K562 (cell line): ENCODE data around the gene OR2S2. TPM values are rescaled to one million over a fixed set of nuclear protein-coding genes. Genes with fewer than 3 reads are reported as not detected.
A peak's percentile ranks its signal among the peaks of the same experiment; 100 is the strongest.

Experiments
- ATF4 ChIP-seq: fragments of 450-650 bp; formaldehyde crosslinking; IDR thresholded peaks from 2 replicates; pipeline ENCODE4 v1.4.0; 2022; ENCODE audit warnings: mild to moderate bottlenecking, moderate library complexity
- CBFA2T3 ChIP-seq: fragments of 450-650 bp; IDR thresholded peaks from 2 replicates; pipeline ENCODE4 v1.6.1; 2017
- CEBPB ChIP-seq: fragments of 450-650 bp; IDR thresholded peaks from 2 replicates; pipeline ENCODE4 v1.6.1; 2016; ENCODE audit warnings: missing genetic modification characterization, missing compliant biosample characterization
- CTBP1 ChIP-seq: fragments of 450-650 bp; IDR thresholded peaks from 2 replicates; pipeline ENCODE4 v1.6.1; 2016; ENCODE audit warnings: borderline replicate concordance
- CXXC5 ChIP-seq: fragments of 250-450 bp; sonication (Bioruptor Pico); IDR thresholded peaks from 2 replicates; pipeline ENCODE4 v1.8.0; 2022; ENCODE audit warnings: inconsistent platforms, mild to moderate bottlenecking, moderate library complexity
- E4F1 ChIP-seq: fragments of 250-450 bp; sonication (Bioruptor Pico); IDR thresholded peaks from 2 replicates; pipeline ENCODE4 v1.5.0; 2021; ENCODE audit warnings: mild to moderate bottlenecking, borderline replicate concordance
- EHMT2 ChIP-seq: fragments of 450-650 bp; IDR thresholded peaks from 2 replicates; pipeline ENCODE4 v1.6.1; 2018; ENCODE audit warnings: antibody characterized with exemption
- ESRRA ChIP-seq: fragments of 450-650 bp; IDR thresholded peaks from 2 replicates; pipeline ENCODE4 v1.6.1; 2014; ENCODE audit warnings: low read depth, mild to moderate bottlenecking, moderate library complexity, borderline replicate concordance
- FOXO4 ChIP-seq: fragments of 450-650 bp; formaldehyde crosslinking; IDR thresholded peaks from 2 replicates; pipeline ENCODE4 v1.4.0; 2020; ENCODE audit warnings: mild to moderate bottlenecking, moderate library complexity
- HINFP ChIP-seq: fragments of 450-650 bp; conservative IDR thresholded peaks from 2 replicates; pipeline ENCODE4 v1.6.1; 2016; ENCODE audit warnings: missing genetic modification characterization, low read depth, mild to moderate bottlenecking, control low read depth, missing compliant biosample characterization
- JUND ChIP-seq, 2 experiments: IDR thresholded peaks; 2 replicates in 1 of 2; 3 replicates in 1 of 2; pipeline ENCODE4 v1.6.1; 2011; ENCODE audit warnings: borderline replicate concordance in 2 of 2, low read depth in 2 of 2, low read length in 2 of 2, improper control_type of control experiment in 1 of 2, missing biosample characterization in 1 of 2, missing genetic modification characterization in 1 of 2, missing genetic modification reagents in 1 of 2
- MTA1 ChIP-seq: fragments of 450-650 bp; IDR thresholded peaks from 2 replicates; pipeline ENCODE4 v1.6.1; 2017; ENCODE audit warnings: borderline replicate concordance
- NCOA6 ChIP-seq: fragments of 450-650 bp; IDR thresholded peaks from 2 replicates; pipeline ENCODE4 v1.6.1; 2017; ENCODE audit warnings: mild to moderate bottlenecking
- POLR2B ChIP-seq: fragments of 450-650 bp; IDR thresholded peaks from 2 replicates; pipeline ENCODE4 v1.6.1; 2018; ENCODE audit warnings: low read depth; ENCODE audit not compliant: partially characterized antibody
- SMARCA4 ChIP-seq: fragments of 450-650 bp; IDR thresholded peaks from 2 replicates; pipeline ENCODE4 v1.6.1; 2016
- TAF7 ChIP-seq: fragments of 450-650 bp; IDR thresholded peaks from 2 replicates; pipeline ENCODE4 v1.6.1; 2016; ENCODE audit warnings: missing genetic modification characterization, missing compliant biosample characterization
- TCF3 ChIP-seq: sonication (generic); formaldehyde crosslinking; IDR thresholded peaks from 2 replicates; pipeline ENCODE4 v1.4.0; 2020; ENCODE audit warnings: mild to moderate bottlenecking, missing genetic modification reagents
- USF2 ChIP-seq: sonication (generic); formaldehyde crosslinking; IDR thresholded peaks from 2 replicates; pipeline ENCODE4 v1.5.0; 2020; ENCODE audit warnings: missing genetic modification reagents
- ZBTB7A ChIP-seq: IDR thresholded peaks from 2 replicates; pipeline ENCODE4 v1.6.1; 2011; ENCODE audit warnings: low read depth, mild to moderate bottlenecking, low read length, moderate library complexity, borderline replicate concordance; ENCODE audit not compliant: control insufficient read depth
- ZNF140 ChIP-seq: fragments of 250-450 bp; sonication (Bioruptor Pico); IDR thresholded peaks from 2 replicates; pipeline ENCODE4 v1.8.0; 2021; ENCODE audit warnings: moderate library complexity, mild to moderate bottlenecking, inconsistent platforms
- polyA plus RNA-seq, 8 experiments: library from polyadenylated mRNA; depleted of rRNA in 4 of 8; stranded (reverse) in 5 of 8; unstranded in 3 of 8; fragments of >200 nt; fragmentation: Nextera tagmentation in 2 of 8; fragmentation: Illumina TruSeq in 1 of 8; extraction: Ambion mirVana in 2 of 8; extraction: Trizol in 1 of 8; gene quantifications; 2 replicates each; pipeline versions ENCODE4 v1.2.1 to v1.2.3, GENCODE V29; 2011 to 2014; ENCODE audit warnings: inconsistent platforms in 1 of 8, missing spikeins in 1 of 8
- total RNA-seq, 7 experiments: library from RNA; depleted of rRNA in 6 of 7; stranded (reverse); fragments of >200 nt in 6 of 7; fragmentation: Illumina TruSeq in 2 of 7; extraction: Trizol in 2 of 7; gene quantifications; 2 replicates each; pipeline versions ENCODE4 v1.2.1 to v1.2.3, GENCODE V29; 2011 to 2021; ENCODE audit warnings: low replicate concordance in 1 of 7

The OR2S2 gene
- total and polyA plus RNA-seq, 9 of the 15 experiments (the other 6 are each of a cell fraction or from before 2014, with no cell fraction given), result not detected

- no peak for TF ChIP-seq FOXO4 (CRISPR knock-in tag)
- TF ChIP-seq MTA1, result peak; percentile 45; the same call in 1 of the 2 replicates
- TF ChIP-seq CEBPB, result no peak
- TF ChIP-seq CTBP1, result peak; percentile 76; the same call in 1 of the 2 replicates
- TF ChIP-seq ZBTB7A, result no peak
- TF ChIP-seq CBFA2T3, result peak; percentile 88
- peak; percentile 85 for TF ChIP-seq SMARCA4
- TF ChIP-seq ATF4 (CRISPR knock-in tag), result 0 out of 2 replicates have a peak, but pooled peaks have one; percentile 16
- TF ChIP-seq TCF3 (CRISPR knock-in tag), result peak; percentile 86
- TF ChIP-seq NCOA6, result no peak
- TF ChIP-seq HINFP (tag), result no peak
- TF ChIP-seq JUND (IDR thresholded peaks at IDR 0.05; ENCODE audit: borderline replicate concordance, low read depth, low read length), result peak; percentile 9; the same call in 1 of the 2 replicates
- peak; percentile 23; the same call in 2 of the 3 replicates for TF ChIP-seq JUND (tag; IDR thresholded peaks at IDR 0.05; ENCODE audit: borderline replicate concordance, low read depth, low read length)
- TF ChIP-seq E4F1 (CRISPR knock-in tag), result no peak
- TF ChIP-seq POLR2B, result no peak
- TF ChIP-seq ZNF140, result no peak
- TF ChIP-seq TAF7 (tag), result no peak
- TF ChIP-seq ESRRA, result peak; percentile 33; the same call in 1 of the 2 replicates
- TF ChIP-seq USF2 (CRISPR knock-in tag), result no peak
- 0 out of 2 replicates have a peak, but pooled peaks have one; percentile 10 for TF ChIP-seq EHMT2
- peak; percentile 24; the same call in 1 of the 2 replicates for TF ChIP-seq CXXC5 (CRISPR knock-in tag)
Observed at GRCh38 chr9:36006549-36007315, 48.8 kb upstream of the OR2S2 start (continued).
